HG03469 (cell line): ENCODE measurements around the gene C19orf85.

Experiments used
- ATAC-seq: cut with Tn5 transposase; IDR thresholded peaks from one replicate; pipeline ENCODE4 v1.9.1; 2021; ENCODE audit warnings: mild to moderate bottlenecking, moderate library complexity, moderate number of reproducible peaks; ENCODE audit not compliant: unreplicated experiment

The C19orf85 gene

GRCh38 chr19:55489711-55490477 lies 25.3 kb upstream of the C19orf85 start:
- ATAC-seq: no peak

DNA sequence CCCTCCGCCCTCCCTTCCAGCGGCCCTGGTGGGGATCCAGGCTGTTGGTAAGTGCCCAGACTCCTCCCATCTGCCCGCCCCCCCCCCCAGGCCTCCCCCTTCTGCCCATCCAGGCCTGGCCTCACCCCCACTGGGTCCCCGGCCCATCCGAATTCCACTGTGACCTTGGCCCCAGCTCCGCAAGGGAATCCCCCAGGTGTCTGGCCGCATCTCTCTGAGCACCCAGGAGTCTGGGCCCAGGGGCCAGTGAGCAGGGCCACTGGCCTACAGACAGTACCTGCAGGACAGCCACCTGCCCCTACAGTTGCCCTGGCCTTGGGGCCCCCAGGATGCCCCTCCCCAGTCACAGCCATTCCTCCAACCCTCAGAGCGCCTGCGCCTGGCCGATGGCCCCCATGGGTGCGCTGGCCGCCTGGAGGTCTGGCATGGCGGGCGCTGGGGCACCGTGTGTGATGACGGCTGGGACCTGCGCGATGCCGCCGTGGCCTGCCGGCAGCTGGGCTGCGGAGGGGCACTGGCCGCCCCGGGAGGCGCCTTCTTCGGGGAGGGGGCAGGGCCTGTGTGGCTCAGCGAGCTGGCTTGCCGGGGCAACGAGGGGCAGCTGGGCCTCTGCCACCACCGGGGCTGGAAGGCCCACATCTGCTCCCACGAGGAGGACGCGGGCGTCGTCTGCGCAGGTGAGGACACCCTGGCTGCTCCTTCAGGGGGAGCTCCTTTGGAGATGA lies 24.6 kb upstream of the C19orf85 start:
- ATAC-seq: no peak

- no peak for ATAC-seq
These were observed 23.6 kb upstream of the C19orf85 start, which contains the start of gene SSC5D for GRCh38 chr19:55487924-55488687. TSS of gene SSC5D (plus strand) at chr19:55488436. CDS start at chr19:55488590, 154 bp downstream.

DNA sequence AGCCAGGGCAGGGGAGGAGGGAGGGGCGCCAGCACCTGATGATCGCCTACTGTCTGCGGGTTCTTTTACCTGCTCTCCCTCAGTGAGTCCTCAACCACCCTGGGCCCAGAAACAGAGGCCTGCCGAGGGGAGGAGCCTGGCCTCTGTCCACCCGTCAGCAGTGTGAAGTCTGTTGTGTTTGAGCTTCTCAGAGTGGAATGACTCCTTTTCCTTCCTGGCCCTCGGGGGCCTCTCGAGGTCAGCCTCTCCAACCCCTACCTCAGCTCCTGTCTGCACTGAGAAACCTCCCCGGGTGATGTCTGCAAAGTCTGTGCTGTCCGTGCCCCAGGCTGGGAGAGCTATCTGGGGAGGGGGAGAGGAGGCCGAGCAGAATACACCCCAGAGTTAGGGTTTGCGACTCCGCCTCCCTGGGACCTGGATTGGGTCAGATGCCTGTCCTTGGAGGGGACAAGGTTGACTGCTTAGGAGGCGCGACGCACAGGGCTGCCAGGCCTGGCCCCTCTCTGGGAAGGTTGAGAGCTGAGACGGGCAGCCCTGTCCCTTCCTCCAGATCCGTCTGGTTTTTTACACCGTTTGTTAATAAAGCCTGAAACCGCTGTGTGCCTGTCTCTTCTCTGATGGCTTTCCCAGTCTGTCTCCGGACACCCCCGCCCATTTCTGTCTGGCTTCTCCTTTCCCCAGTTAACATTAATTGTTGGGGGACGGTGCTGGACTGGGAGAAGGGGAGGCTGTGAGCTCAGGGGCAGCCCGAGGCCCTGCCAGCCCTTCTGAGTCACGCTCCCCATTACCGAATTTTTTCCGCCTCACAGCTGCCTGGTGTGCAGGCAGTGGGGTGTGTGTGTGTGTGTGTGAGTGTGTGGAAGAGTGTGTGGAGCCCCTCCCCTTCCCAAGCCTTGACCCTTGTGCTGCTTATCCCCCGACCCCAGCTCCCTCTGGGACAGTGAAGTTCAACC lies 22.7 kb upstream of the C19orf85 start:
- no peak for ATAC-seq

DNA sequence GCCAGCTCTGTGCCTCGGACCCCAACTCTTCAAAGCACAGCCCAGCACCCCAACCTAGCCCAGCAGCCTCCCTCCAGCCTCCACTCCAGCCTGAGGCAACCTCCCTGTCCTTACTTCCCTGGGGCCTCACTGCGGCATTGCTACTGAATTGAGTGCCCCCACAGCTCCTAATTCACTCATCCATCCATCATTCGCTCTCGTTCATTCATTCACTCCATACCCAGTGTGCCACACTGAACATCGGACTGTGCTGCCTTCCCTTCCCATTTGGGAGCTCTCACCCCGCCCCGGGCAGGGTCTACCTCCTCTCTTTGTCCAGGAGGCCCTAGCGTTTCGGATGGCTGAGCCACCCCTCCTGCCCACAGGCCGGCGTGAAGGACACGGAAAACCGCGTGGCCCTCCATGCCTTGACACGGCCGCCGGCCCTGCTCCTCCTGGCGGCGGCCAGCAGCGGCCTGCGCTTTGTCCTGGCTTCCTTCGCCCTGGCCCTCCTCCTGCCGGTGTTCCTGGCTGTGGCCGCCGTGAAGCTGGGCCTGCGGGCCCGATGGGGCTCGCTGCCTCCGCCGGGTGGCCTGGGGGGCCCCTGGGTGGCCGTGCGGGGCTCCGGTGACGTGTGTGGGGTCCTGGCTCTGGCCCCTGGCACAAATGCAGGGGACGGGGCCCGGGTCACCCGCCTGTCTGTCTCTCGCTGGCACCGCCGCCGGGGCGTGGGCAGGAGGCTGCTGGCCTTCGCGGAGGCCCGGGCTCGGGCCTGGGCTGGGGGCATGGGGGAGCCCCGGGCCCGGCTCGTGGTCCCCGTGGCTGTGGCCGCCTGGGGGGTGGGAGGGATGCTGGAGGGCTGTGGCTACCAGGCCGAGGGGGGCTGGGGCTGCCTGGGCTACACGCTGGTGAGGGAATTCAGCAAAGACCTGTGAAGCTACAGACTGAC lies 21.8 kb upstream of the C19orf85 start:
- no peak for ATAC-seq

GRCh38 chr19:55485439-55486011 lies 21.0 kb upstream of the C19orf85 start:
- ATAC-seq: no peak

- no peak for ATAC-seq
These were observed 20.3 kb upstream of the C19orf85 start, which contains the start of gene NAT14 for GRCh38 chr19:55484593-55485438. TSS of gene NAT14 (plus strand) at chr19:55485188. CDS start at chr19:55485709, 521 bp downstream.

DNA sequence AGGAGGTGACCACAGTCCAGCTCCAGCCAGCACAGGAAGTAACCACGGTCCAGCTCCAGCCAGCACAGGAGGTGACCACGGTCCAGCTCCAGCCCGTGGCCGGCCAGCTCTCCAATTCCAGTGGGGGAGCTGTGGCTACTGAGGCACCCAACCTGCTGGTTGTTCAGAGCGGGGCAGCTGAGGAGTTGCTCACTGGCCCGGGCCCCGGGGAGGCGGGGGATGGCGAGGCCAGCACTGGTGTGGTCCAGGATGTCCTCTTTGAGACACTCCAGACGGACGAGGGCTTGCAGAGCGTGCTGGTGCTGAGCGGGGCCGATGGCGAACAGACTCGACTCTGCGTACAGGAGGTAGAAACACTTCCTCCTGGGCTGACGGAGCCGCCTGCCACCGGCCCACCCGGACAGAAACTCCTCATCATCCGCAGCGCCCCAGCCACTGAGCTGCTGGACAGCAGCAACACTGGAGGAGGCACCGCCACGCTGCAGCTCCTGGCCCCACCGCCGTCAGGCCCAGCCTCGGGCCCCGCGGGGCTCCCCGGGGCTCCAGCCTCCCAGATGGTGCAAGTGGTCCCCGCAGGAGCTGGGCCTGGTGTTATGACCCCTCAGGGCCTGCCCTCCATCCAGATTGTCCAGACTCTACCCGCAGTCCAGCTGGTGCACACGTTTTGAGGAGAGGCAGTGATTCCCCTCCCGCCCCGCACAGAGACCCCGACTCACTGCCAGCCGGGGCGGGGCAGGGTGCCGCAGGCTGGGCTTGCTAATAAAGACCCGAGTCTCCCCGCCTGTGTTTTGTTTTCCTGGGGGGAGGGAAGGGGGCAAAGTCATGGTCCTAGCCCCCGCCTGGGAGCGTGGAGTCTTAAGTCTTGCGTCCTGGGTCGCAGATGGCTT lies 19.4 kb upstream of the C19orf85 start:
- ATAC-seq: no peak

GRCh38 chr19:55482967-55483705 lies 18.6 kb upstream of the C19orf85 start:
- no peak for ATAC-seq

GRCh38 chr19:55482156-55482961 lies 17.8 kb upstream of the C19orf85 start:
- no peak for ATAC-seq

DNA sequence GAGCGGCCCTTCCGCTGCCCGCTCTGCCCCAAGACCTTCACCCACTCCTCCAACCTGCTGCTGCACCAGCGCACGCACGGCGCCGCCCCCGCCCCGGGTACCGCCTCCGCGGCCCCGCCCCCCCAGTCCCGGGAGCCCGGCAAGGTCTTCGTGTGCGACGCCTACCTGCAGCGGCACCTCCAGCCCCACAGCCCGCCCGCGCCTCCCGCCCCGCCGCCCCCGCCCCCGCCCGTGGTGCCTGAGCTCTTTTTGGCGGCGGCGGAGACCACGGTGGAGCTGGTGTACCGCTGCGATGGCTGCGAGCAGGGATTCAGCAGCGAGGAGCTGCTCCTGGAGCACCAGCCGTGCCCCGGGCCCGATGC lies 17.2 kb upstream of the C19orf85 start:
- ATAC-seq: no peak

DNA sequence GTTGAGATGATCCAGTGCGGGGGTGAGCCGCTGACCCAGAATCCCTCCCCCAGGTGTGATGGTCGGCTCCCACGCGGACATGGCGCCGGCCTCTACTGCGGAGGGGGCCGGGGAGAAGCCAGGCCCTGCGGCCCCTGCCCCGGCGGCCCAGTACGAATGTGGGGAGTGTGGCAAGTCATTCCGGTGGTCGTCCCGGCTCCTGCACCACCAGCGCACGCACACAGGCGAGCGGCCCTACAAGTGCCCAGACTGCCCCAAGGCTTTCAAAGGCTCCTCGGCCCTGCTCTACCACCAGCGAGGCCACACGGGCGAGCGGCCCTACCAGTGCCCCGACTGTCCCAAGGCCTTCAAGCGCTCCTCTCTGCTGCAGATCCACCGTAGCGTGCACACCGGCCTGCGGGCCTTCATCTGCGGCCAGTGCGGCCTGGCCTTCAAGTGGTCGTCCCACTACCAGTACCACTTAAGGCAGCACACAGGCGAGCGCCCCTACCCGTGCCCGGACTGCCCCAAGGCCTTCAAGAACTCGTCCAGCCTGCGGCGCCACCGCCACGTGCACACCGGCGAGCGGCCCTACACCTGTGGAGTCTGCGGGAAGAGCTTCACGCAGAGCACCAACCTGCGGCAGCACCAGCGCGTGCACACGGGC lies 16.7 kb upstream of the C19orf85 start:
- ATAC-seq: no peak

- no peak for ATAC-seq
These were observed 15.1 kb upstream of the C19orf85 start for GRCh38 chr19:55479451-55480230.

DNA sequence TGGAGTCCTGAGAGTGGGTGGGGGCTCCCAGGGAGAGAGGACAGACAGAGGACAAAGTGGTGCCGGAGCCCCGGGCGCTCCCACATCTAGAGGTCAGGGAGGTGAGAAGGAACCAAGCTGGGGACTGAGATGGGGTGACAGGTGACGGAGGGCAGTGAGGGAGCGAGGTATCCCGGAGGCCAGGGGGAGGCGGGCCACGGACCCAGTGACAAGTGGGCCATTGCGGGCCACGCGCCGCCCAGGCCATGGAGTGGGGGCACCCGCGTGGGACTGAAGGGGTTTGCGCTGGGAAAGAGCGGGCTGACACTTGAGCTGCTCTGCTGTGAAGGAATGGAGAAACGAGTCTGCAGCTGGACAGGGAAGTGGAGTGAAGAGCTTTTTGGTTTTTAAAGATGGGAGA lies 14.5 kb upstream of the C19orf85 start:
- no peak for ATAC-seq
